K562 (cell line): ENCODE data around the gene SPX. TPM values are rescaled to one million over a fixed set of nuclear protein-coding genes. Genes with fewer than 3 reads are reported as not detected.

ENCODE experiments used
- ATAC-seq: fragments of 200-7000 bp; cut with Tn5 transposase; 3 replicates; pipeline ENCODE4 v1.9.1; 2020; ENCODE audit warnings: moderate library complexity
- BruUV-seq: library from RNA; stranded (reverse); fragments of 400-500 nt; replicated peaks from 2 replicates; lab custom pipeline; 2021; lab: Mats Ljungman, UMichigan
- CTCF ChIA-PET: fragments of 300-600 bp; formaldehyde crosslinking; extraction: SDS; loops from one replicate; lab custom pipeline; 2021; ENCODE audit warnings: low intra/inter-chr PET ratio; lab: Yijun Ruan, JAX
- POLR2A ChIA-PET: fragments of 300-600, 350-650 bp; sonication (Branson Sonifier 250); formaldehyde crosslinking; extraction: SDS; loops from one replicate; lab custom pipeline; 2021; ENCODE audit warnings: antibody characterized with exemption, inconsistent platforms; lab: Yijun Ruan, JAX
- DNase-seq, 4 experiments: peaks; one replicate each; pipeline versions ENCODE4 v3.0.0 to v3.0.0-alpha.2; 2011 to 2018; ENCODE audit warnings: low spot score in 3 of 4, mixed read lengths in 3 of 4; ENCODE audit errors: extremely low read depth in 1 of 4
- FAIRE-seq: peaks from 2 replicates; lab custom pipeline; 2011; peaks lifted over from hg19 to GRCh38; lab: Jason Lieb, UNC
- H2AFZ ChIP-seq: 2 replicates; pipeline ENCODE4 v1.6.0; 2011; ENCODE audit warnings: low read depth, low read length, control low read depth, inconsistent platforms
- H3K27ac ChIP-seq: fragments of 200-600 bp; 3 replicates; pipeline ENCODE4 v1.8.0; 2011; ENCODE audit warnings: low read depth, mild to moderate bottlenecking, control low read depth, inconsistent platforms, low read length, moderate library complexity, mixed read lengths; ENCODE audit errors: extremely low read depth
- H3K27me3 ChIP-seq, 2 experiments: fragments of 300-600 bp in 1 of 2; 2 replicates in 1 of 2; 3 replicates in 1 of 2; pipeline versions ENCODE4 v1.6.0 to v1.8.0; 2011; ENCODE audit warnings: inconsistent platforms in 2 of 2, low read length in 2 of 2, mild to moderate bottlenecking in 1 of 2, mixed read lengths in 1 of 2, moderate library complexity in 1 of 2; ENCODE audit not compliant: control insufficient read depth in 2 of 2, insufficient read depth in 2 of 2
- H3K36me3 ChIP-seq: fragments of 300-600 bp; 3 replicates; pipeline ENCODE4 v1.8.0; 2011; ENCODE audit warnings: mild to moderate bottlenecking, low read length, inconsistent platforms; ENCODE audit not compliant: control insufficient read depth, insufficient read depth
- H3K4me1 ChIP-seq, 2 experiments: fragments of 200-600 bp in 1 of 2; replicated peaks in 1 of 2; 2 replicates in 1 of 2; 3 replicates in 1 of 2; pipeline versions ENCODE4 v1.5.1 to v1.8.0; 2011; ENCODE audit warnings: inconsistent platforms in 2 of 2, low read length in 2 of 2, mild to moderate bottlenecking in 1 of 2, mixed read lengths in 1 of 2, moderate library complexity in 1 of 2; ENCODE audit not compliant: control insufficient read depth in 2 of 2, insufficient read depth in 2 of 2
- H3K4me2 ChIP-seq: 2 replicates; pipeline ENCODE4 v1.6.1; 2011; ENCODE audit warnings: low read length, control low read depth, inconsistent platforms, mixed read lengths; ENCODE audit not compliant: insufficient read depth
- H3K4me3 ChIP-seq: fragments of 200-600 bp; sonication (generic), shearing (Covaris generic); 2 replicates; pipeline ENCODE4 v1.5.1; 2016; ENCODE audit warnings: control low read depth, inconsistent platforms
- H3K79me2 ChIP-seq: fragments of 200-600 bp; 3 replicates; pipeline ENCODE4 v1.8.0; 2011; ENCODE audit warnings: low read length, inconsistent platforms; ENCODE audit not compliant: control insufficient read depth, insufficient read depth
- H3K9ac ChIP-seq, 2 experiments: 2 replicates each; pipeline versions ENCODE4 v1.6.0 to v1.6.1; 2011; ENCODE audit warnings: low read depth in 2 of 2, low read length in 2 of 2, control low read depth in 1 of 2, inconsistent platforms in 1 of 2, mild to moderate bottlenecking in 1 of 2, mixed read lengths in 1 of 2; ENCODE audit not compliant: insufficient read depth in 1 of 2
- H3K9me1 ChIP-seq: one replicate; pipeline ENCODE4 v1.6.0; 2011; ENCODE audit warnings: inconsistent platforms, mild to moderate bottlenecking, low read length, moderate library complexity; ENCODE audit not compliant: control insufficient read depth, insufficient read depth
- H3K9me3 ChIP-seq: replicated peaks from 2 replicates; pipeline ENCODE4 v1.5.1; 2011; ENCODE audit warnings: low read depth, low read length, inconsistent platforms; ENCODE audit not compliant: control insufficient read depth, insufficient read depth
- H4K20me1 ChIP-seq: replicated peaks from 2 replicates; pipeline ENCODE4 v1.6.1; 2011; ENCODE audit warnings: low read length, inconsistent platforms, mixed read lengths; ENCODE audit not compliant: control insufficient read depth, insufficient read depth
- ETV5 ChIP-seq: sonication (generic); formaldehyde crosslinking; IDR thresholded peaks from 2 replicates; pipeline ENCODE4 v1.4.0; 2020; ENCODE audit warnings: low read depth, mild to moderate bottlenecking, missing genetic modification reagents
- KLF10 ChIP-seq: fragments of 250-450 bp; sonication (Bioruptor Pico); IDR thresholded peaks from 2 replicates; pipeline ENCODE4 v1.6.1; 2021; ENCODE audit warnings: matching md5 sums
- POLR2H ChIP-seq: IDR thresholded peaks from 2 replicates; pipeline ENCODE4 v1.6.1; 2016; ENCODE audit warnings: missing genetic modification characterization, low read depth, mild to moderate bottlenecking, control low read depth, missing compliant biosample characterization, moderate library complexity
- PTBP1 ChIP-seq: fragments of 200-400 bp; formaldehyde crosslinking; IDR thresholded peaks from 2 replicates; pipeline ENCODE4 v1.6.1; 2017; ENCODE audit warnings: low read depth, low read length
- WGBS: fragments of 100-300 bp; shearing (Covaris generic); methylation state at CpG from one replicate; pipeline ENCODE4 v1.1.6; 2016; ENCODE audit warnings: low coverage, mixed read lengths; ENCODE audit not compliant: insufficient coverage; ENCODE audit errors: missing lambda C conversion rate; 5-methylcytosine and 5-hydroxymethylcytosine counted together
- in situ Hi-C: fragments of 300-500 bp; cut with MboI; formaldehyde crosslinking; loops from 4 replicates; pipeline ENCODE4 v1.15.0; 2018; ENCODE audit warnings: inconsistent platforms, mixed read lengths
- intact Hi-C: fragments of 100-400 bp; cut with micrococcal nuclease; formaldehyde crosslinking; loops from 2 replicates; pipeline ENCODE4 v1.14.2; 2022
- polyA plus RNA-seq, 8 experiments: library from polyadenylated mRNA; depleted of rRNA in 4 of 8; stranded (reverse) in 5 of 8; unstranded in 3 of 8; fragments of >200 nt; fragmentation: Nextera tagmentation in 2 of 8; fragmentation: Illumina TruSeq in 1 of 8; extraction: Ambion mirVana in 2 of 8; extraction: Trizol in 1 of 8; gene quantifications; 2 replicates each; pipeline versions ENCODE4 v1.2.1 to v1.2.3, GENCODE V29; 2011 to 2014; ENCODE audit warnings: inconsistent platforms in 1 of 8, missing spikeins in 1 of 8
- total RNA-seq, 7 experiments: library from RNA; depleted of rRNA in 6 of 7; stranded (reverse); fragments of >200 nt in 6 of 7; fragmentation: Illumina TruSeq in 2 of 7; extraction: Trizol in 2 of 7; gene quantifications; 2 replicates each; pipeline versions ENCODE4 v1.2.1 to v1.2.3, GENCODE V29; 2011 to 2021; ENCODE audit warnings: low replicate concordance in 1 of 7
- TF ChIP-seq, protein P1 (sequence below): conservative IDR thresholded peaks from 2 replicates; pipeline ENCODE4 v1.6.1; 2011; ENCODE audit warnings: low read depth, mild to moderate bottlenecking, low read length; ENCODE audit not compliant: control insufficient read depth

SPX gene
- total and polyA plus RNA-seq, 9 of the 15 experiments (the other 6 are each of a cell fraction or from before 2014, with no cell fraction given): 0.06 to 0.40 (median 0.14) TPM

- WGBS: 67% methylated on average over 2 of the region's 2 CpGs
- Histone ChIP-seq H3K9me1 (no peaks in the 10 kb centered on the region), H4K20me1 (no peaks in the 10 kb centered on the region), H2AFZ (no peak overlapping the region), H3K36me3 (peaks cover 30% of the 10 kb centered on the region), H3K9me3 (no peaks in the 10 kb centered on the region), H3K4me1 (peaks cover 0 to 8% of the 10 kb centered on the region in 2 experiments; a peak in 2 of 5 replicates), H3K4me2 (no peak overlapping the region), H3K27ac (no peak overlapping the region), H3K4me3 (no peak overlapping the region), H3K79me2 (peaks cover 34% of the 10 kb centered on the region), H3K27me3 (no peaks in the 10 kb centered on the region), H3K9ac (no peak overlapping the region)
- ChIA-PET CTCF (no interaction called here), POLR2A (interaction anchor here (1.1 kb wide), 1 partner anchor 14 kb away, joined by 5 read pairs; no protein-coding TSS in a partner anchor)
- no peak for FAIRE-seq
- DNase-seq: no peak
- ATAC-seq: no peak
- TF ChIP-seq, protein P1, sequence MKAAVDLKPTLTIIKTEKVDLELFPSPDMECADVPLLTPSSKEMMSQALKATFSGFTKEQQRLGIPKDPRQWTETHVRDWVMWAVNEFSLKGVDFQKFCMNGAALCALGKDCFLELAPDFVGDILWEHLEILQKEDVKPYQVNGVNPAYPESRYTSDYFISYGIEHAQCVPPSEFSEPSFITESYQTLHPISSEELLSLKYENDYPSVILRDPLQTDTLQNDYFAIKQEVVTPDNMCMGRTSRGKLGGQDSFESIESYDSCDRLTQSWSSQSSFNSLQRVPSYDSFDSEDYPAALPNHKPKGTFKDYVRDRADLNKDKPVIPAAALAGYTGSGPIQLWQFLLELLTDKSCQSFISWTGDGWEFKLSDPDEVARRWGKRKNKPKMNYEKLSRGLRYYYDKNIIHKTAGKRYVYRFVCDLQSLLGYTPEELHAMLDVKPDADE: no peak
- TF ChIP-seq KLF10 (CRISPR knock-in tag) (no peak), POLR2H (tag) (no peak), PTBP1 (no peak), ETV5 (CRISPR knock-in tag) (no peak)
- in situ Hi-C loops: no loop called here
- BruUV-seq: no TSS peak
- intact Hi-C loops: loop anchor here (10.0 kb wide), 1 partner anchor 147 kb away; the partner anchor contains the start of gene LDHB
These were observed 18.2 kb upstream of the SPX start for GRCh38 chr12:21507849-21508248.
